ENCODE measurements around the gene QRICH2.
A peak's percentile ranks its signal among the peaks of the same experiment; 100 is the strongest.

Gene QRICH2

GRCh38 chr17:76267051-76267576 lies 41.0 kb downstream of the QRICH2 start:
- H3K4ac ChIP-seq (ENCODE audit: low read depth in 1 of 2, low read length in 2 of 2): peak overlapping the region in 1 of 2 experiments; percentile 56
- H2AK5ac ChIP-seq (ENCODE audit: low read length, severe bottlenecking): no peak overlapping the region
- WGBS: 90% methylated on average over 4 of the region's 4 CpGs
- H3K36me3 ChIP-seq (ENCODE audit: control insufficient read depth in 1 of 2, insufficient read depth in 2 of 2, low read depth in 1 of 2, low read length in 2 of 2): peaks cover 20 to 38% of the 10 kb centered on the region in 2 experiments
- no peak overlapping the region for H3K14ac ChIP-seq (ENCODE audit: low read length in 2 of 2)
- H3K9me3 ChIP-seq (ENCODE audit: control insufficient read depth, low read length): no peaks in the 10 kb centered on the region
- no peak overlapping the region for H2AFZ ChIP-seq (ENCODE audit: low read depth, low read length)
- H2BK5ac ChIP-seq (ENCODE audit: low read depth, low read length, poor library complexity, severe bottlenecking): no peak overlapping the region
- no peak overlapping the region for H4K8ac ChIP-seq (ENCODE audit: low read length)
- H3K23ac ChIP-seq (ENCODE audit: low read length in 2 of 2): no peak overlapping the region
- H3K9ac ChIP-seq (ENCODE audit: low read length): peak overlapping the region; percentile 92
- peak overlapping the region; percentile 28 to 92 for H3K4me3 ChIP-seq (ENCODE audit: insufficient read depth in 1 of 2, low read depth in 1 of 2, low read length in 2 of 2)
- no peak overlapping the region for H2BK120ac ChIP-seq (ENCODE audit: low read depth, low read length)
- H3K18ac ChIP-seq (ENCODE audit: low read depth in 1 of 2, low read length in 2 of 2): no peak overlapping the region
- H4K91ac ChIP-seq (ENCODE audit: low read length): no peak overlapping the region
- peaks cover 16% of the 10 kb centered on the region for H3K79me1 ChIP-seq (replicated peaks; ENCODE audit: low read length, poor library complexity, severe bottlenecking)
- DNase-seq: no peak
- no peak overlapping the region for H2BK15ac ChIP-seq (ENCODE audit: low read depth, poor library complexity, severe bottlenecking)
- no peak overlapping the region for H3K27ac ChIP-seq (ENCODE audit: low read length, poor library complexity, severe bottlenecking)
- H3K27me3 ChIP-seq (ENCODE audit: control insufficient read depth in 1 of 2, insufficient read depth in 1 of 2, low read length in 2 of 2): no peaks in the 10 kb centered on the region
- H2BK12ac ChIP-seq (ENCODE audit: low read length in 2 of 2): no peak overlapping the region
- H3K4me2 ChIP-seq (ENCODE audit: low read length, poor library complexity, severe bottlenecking): peak overlapping the region; percentile 91
- H3K4me1 ChIP-seq (ENCODE audit: control insufficient read depth, insufficient read depth, low read depth, low read length): peaks cover 55% of the 10 kb centered on the region

- Histone ChIP-seq H3K27me3 (ENCODE audit: control insufficient read depth in 1 of 2, insufficient read depth in 1 of 2, low read length in 2 of 2) (no peaks in the 10 kb centered on the region), H3K18ac (ENCODE audit: low read depth in 1 of 2, low read length in 2 of 2) (peak overlapping the region; percentile 86 to 91), H4K91ac (ENCODE audit: low read length) (peak overlapping the region; percentile 80), H3K36me3 (ENCODE audit: control insufficient read depth in 1 of 2, insufficient read depth in 2 of 2, low read depth in 1 of 2, low read length in 2 of 2) (peaks cover 20 to 34% of the 10 kb centered on the region in 2 experiments), H3K4me2 (ENCODE audit: low read length, poor library complexity, severe bottlenecking) (peak overlapping the region; percentile 91), H2AK5ac (ENCODE audit: low read length, severe bottlenecking) (peak overlapping the region; percentile 59), H3K9me3 (ENCODE audit: control insufficient read depth, low read length) (no peaks in the 10 kb centered on the region), H2BK12ac (ENCODE audit: low read length in 2 of 2) (peak overlapping the region; percentile 59 to 87), H2BK5ac (ENCODE audit: low read depth, low read length, poor library complexity, severe bottlenecking) (no peak overlapping the region), H3K4me3 (ENCODE audit: insufficient read depth in 1 of 2, low read depth in 1 of 2, low read length in 2 of 2) (peak overlapping the region; percentile 92 to 97), H3K4ac (ENCODE audit: low read depth in 1 of 2, low read length in 2 of 2) (peak overlapping the region in 1 of 2 experiments; percentile 78), H3K23ac (ENCODE audit: low read length in 2 of 2) (no peak overlapping the region), H3K9ac (ENCODE audit: low read length) (peak overlapping the region; percentile 92), H2BK15ac (ENCODE audit: low read depth, poor library complexity, severe bottlenecking) (peak overlapping the region; percentile 78), H3K4me1 (ENCODE audit: control insufficient read depth, insufficient read depth, low read depth, low read length) (peaks cover 48% of the 10 kb centered on the region), H3K14ac (ENCODE audit: low read length in 2 of 2) (peak overlapping the region in 1 of 2 experiments; percentile 78), H3K79me1 (replicated peaks; ENCODE audit: low read length, poor library complexity, severe bottlenecking) (peaks cover 12% of the 10 kb centered on the region), H3K27ac (ENCODE audit: low read length, poor library complexity, severe bottlenecking) (peak overlapping the region; percentile 64), H2AFZ (ENCODE audit: low read depth, low read length) (no peak overlapping the region), H2BK120ac (ENCODE audit: low read depth, low read length) (peak overlapping the region; percentile 96), H4K8ac (ENCODE audit: low read length) (peak overlapping the region; percentile 79)
- DNase-seq: peak; percentile 58
- WGBS: 11% methylated on average over 6 of the region's 12 CpGs
Observed at GRCh38 chr17:76266244-76266938, 41.7 kb downstream of the QRICH2 start.

- no peak overlapping the region for H3K27ac ChIP-seq (ENCODE audit: low read length, poor library complexity, severe bottlenecking)
- H3K4me2 ChIP-seq (ENCODE audit: low read length, poor library complexity, severe bottlenecking): peak overlapping the region; percentile 91
Observed at GRCh38 chr17:76265624-76266243, 42.3 kb downstream of the QRICH2 start.

More at GRCh38 chr17:76265624-76266243, 42.3 kb downstream of the QRICH2 start:
- Histone ChIP-seq H3K79me1 (replicated peaks; ENCODE audit: low read length, poor library complexity, severe bottlenecking) (peaks cover 9% of the 10 kb centered on the region), H2BK12ac (ENCODE audit: low read length in 2 of 2) (peak overlapping the region in 1 of 2 experiments; percentile 51), H2BK120ac (ENCODE audit: low read depth, low read length) (peak overlapping the region; percentile 96), H3K9ac (ENCODE audit: low read length) (peak overlapping the region; percentile 92), H3K23ac (ENCODE audit: low read length in 2 of 2) (peak overlapping the region in 1 of 2 experiments; percentile 92), H3K4me3 (ENCODE audit: insufficient read depth in 1 of 2, low read depth in 1 of 2, low read length in 2 of 2) (peak overlapping the region; percentile 92 to 97), H3K14ac (ENCODE audit: low read length in 2 of 2) (peak overlapping the region; percentile 73 to 89), H2BK15ac (ENCODE audit: low read depth, poor library complexity, severe bottlenecking) (peak overlapping the region; percentile 92), H2AK5ac (ENCODE audit: low read length, severe bottlenecking) (no peak overlapping the region), H2BK5ac (ENCODE audit: low read depth, low read length, poor library complexity, severe bottlenecking) (peak overlapping the region; percentile 70), H2AFZ (ENCODE audit: low read depth, low read length) (peak overlapping the region; percentile 63), H3K9me3 (ENCODE audit: control insufficient read depth, low read length) (no peaks in the 10 kb centered on the region), H3K27me3 (ENCODE audit: control insufficient read depth in 1 of 2, insufficient read depth in 1 of 2, low read length in 2 of 2) (no peaks in the 10 kb centered on the region), H4K91ac (ENCODE audit: low read length) (peak overlapping the region; percentile 91), H3K4me1 (ENCODE audit: control insufficient read depth, insufficient read depth, low read depth, low read length) (peaks cover 42% of the 10 kb centered on the region), H3K18ac (ENCODE audit: low read depth in 1 of 2, low read length in 2 of 2) (peak overlapping the region; percentile 86 to 91), H3K36me3 (ENCODE audit: control insufficient read depth in 1 of 2, insufficient read depth in 2 of 2, low read depth in 1 of 2, low read length in 2 of 2) (peaks cover 15 to 27% of the 10 kb centered on the region in 2 experiments), H3K4ac (ENCODE audit: low read depth in 1 of 2, low read length in 2 of 2) (peak overlapping the region; percentile 75 to 82), H4K8ac (ENCODE audit: low read length) (peak overlapping the region; percentile 79)
- peak; percentile 67 for DNase-seq
- WGBS: under 1% methylated on average over 41 of the region's 76 CpGs

All from mesenchymal stem cell (in vitro differentiated cells and primary cell).